Stimulated activated naive CD8-positive, alpha-beta T cell treated with anti-CD3 and anti-CD28 coated beads, Interleukin-15, amount 100 ng/mL, for 72 hours (primary cell): ENCODE measurements around the gene TMEM225B.
"Not testable (repeated sequence)": the region's sequence is repeated elsewhere in the genome, so short reads cannot be mapped to it uniquely, and the experiment has no call there.

Experiments used
- ATAC-seq: fragments of 150-1000 bp; cut with Tn5 transposase; 2 replicates; pipeline ENCODE4 v1.10.0; 2021; ENCODE audit warnings: mild to moderate bottlenecking, moderate library complexity
- DNase-seq, 2 donors: peaks; one replicate each; pipeline ENCODE4 v3.0.0; 2021 to 2022
- H3K27ac Mint-ChIP-seq, 2 donors: one replicate each; pipeline ENCODE4 v1.8.0; 2022; ENCODE audit warnings: mild to moderate bottlenecking in 2 of 2, mixed read lengths in 2 of 2, moderate library complexity in 2 of 2
- H3K27me3 Mint-ChIP-seq: one replicate; pipeline ENCODE4 v1.8.0; 2022; ENCODE audit warnings: mixed read lengths
- H3K4me1 Mint-ChIP-seq: one replicate; pipeline ENCODE4 v1.8.0; 2022; ENCODE audit warnings: mild to moderate bottlenecking, mixed read lengths
- H3K4me3 Mint-ChIP-seq, 2 donors: one replicate each; pipeline ENCODE4 v1.8.0; 2022; ENCODE audit warnings: mild to moderate bottlenecking in 2 of 2, mixed read lengths in 2 of 2, moderate library complexity in 1 of 2
- H3K9me3 Mint-ChIP-seq, 2 donors: one replicate each; pipeline ENCODE4 v1.8.0; 2022; ENCODE audit warnings: mixed read lengths in 2 of 2

The TMEM225B gene

DNA sequence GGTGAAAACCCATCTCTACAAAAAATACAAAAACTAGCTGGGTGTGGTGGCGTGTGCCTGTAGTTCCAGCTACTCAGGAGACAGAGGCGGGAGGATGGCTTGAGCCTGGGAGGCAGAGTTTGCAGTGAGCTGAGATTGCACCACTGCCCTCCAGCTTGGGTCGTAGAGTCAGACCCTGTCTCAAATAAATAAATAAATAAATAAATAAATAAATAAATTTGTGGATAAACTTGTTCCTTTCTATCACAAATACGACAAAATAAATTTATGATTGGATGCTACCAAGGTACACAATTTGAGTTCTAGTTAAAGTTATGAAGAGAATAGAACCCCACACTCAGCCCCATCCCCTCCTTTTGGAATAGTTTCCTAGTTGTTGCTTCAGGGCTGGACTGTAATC lies 55.2 kb downstream of the TMEM225B start:
- DNase-seq, H3K4me3 Mint-ChIP-seq, ATAC-seq, H3K27ac Mint-ChIP-seq, H3K27me3 Mint-ChIP-seq: not testable (repeated sequence)
- Mint-ChIP-seq H3K9me3 (peaks cover 0 to 13% of the 10 kb centered on the region in 2 donors), H3K4me1 (peaks cover 15% of the 10 kb centered on the region)

DNA sequence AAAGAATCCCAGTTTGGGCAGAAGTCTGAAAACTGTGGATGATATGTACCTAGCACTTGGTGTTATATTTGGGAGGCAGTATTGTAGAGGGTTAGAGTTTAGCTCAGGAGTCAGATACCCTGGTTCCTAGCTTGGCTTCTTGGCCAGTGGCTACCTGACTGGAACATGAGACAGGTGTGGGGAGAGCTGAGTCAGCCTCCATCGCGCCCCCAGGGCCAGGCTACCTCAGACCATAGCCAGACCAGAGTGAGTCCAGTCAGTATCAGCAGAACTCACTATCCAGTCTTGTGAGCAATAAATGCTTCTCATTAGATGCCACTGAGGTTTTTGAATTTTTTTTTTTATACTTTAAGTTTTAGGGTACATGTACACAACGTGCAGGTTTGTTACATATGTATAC lies 55.7 kb downstream of the TMEM225B start:
- no peaks in the 10 kb centered on the region for H3K27me3 Mint-ChIP-seq
- peaks cover 3 to 13% of the 10 kb centered on the region in 2 donors for H3K9me3 Mint-ChIP-seq
- DNase-seq (no peak), ATAC-seq (no peak)
- H3K27ac Mint-ChIP-seq, result no peak overlapping the region
- no peak overlapping the region for H3K4me3 Mint-ChIP-seq
- peaks cover 11% of the 10 kb centered on the region for H3K4me1 Mint-ChIP-seq

DNA sequence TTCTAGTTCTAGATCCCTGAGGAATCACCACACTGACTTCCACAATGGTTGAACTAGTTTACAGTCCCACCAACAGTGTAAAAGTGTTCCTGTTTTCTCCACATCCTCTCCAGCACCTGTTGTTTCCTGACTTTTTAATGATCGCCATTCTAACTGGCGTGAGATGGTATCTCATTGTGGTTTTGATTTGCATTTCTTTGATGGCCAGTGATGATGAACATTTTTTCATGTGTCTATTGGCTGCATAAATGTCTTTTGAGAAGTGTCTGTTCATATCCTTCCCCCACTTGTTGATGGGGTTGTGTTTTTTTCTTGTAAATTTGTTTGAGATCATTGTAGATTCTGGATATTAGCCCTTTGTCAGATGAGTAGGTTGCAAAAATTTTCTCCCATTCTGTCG lies 56.6 kb downstream of the TMEM225B start:
- not testable (repeated sequence) for ATAC-seq, H3K27ac Mint-ChIP-seq, H3K4me1 Mint-ChIP-seq, H3K27me3 Mint-ChIP-seq, H3K4me3 Mint-ChIP-seq, DNase-seq
- H3K9me3 Mint-ChIP-seq, result peaks cover 4 to 13% of the 10 kb centered on the region in 2 donors

DNA sequence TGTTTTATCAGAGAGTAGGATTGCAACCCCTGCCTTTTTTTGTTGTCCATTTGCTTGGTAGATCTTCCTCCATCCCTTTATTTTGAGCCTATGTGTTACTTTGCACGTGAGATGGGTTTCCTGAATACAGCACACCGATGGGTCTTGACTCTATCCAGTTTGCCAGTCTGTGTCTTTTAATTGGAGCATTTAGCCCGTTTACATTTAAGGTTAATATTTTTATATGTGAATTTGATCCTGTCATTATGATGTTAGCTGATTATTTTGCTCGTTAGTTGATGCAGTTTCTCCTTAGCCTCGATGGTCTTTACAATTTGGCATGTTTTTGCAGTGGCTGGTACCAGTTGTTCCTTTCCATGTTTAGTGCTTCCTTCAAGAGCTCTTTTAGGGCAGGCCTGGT lies 59.8 kb downstream of the TMEM225B start:
- not testable (repeated sequence) for DNase-seq, H3K27ac Mint-ChIP-seq, ATAC-seq, H3K4me1 Mint-ChIP-seq, H3K27me3 Mint-ChIP-seq, H3K4me3 Mint-ChIP-seq
- peaks cover 4 to 20% of the 10 kb centered on the region in 2 donors for H3K9me3 Mint-ChIP-seq
